Caco-2 (cell line): ENCODE data around the gene CEACAM7. TPM values are rescaled to one million over a fixed set of nuclear protein-coding genes. Genes with fewer than 3 reads are reported as not detected.
"Not testable (repeated sequence)": the region's sequence is repeated elsewhere in the genome, so short reads cannot be mapped to it uniquely, and the experiment has no call there.

Experiments used
- BruUV-seq: library from RNA; stranded (reverse); fragments of 400-500 nt; replicated peaks from 2 replicates; lab custom pipeline; 2021; lab: Mats Ljungman, UMichigan
- CTCF ChIA-PET: fragments of 300-600 bp; sonication (Branson Sonifier 250); formaldehyde crosslinking; loops from one replicate; lab custom pipeline; 2022; ENCODE audit warnings: antibody characterized with exemption; lab: Charles Lee
- POLR2A ChIA-PET: fragments of 300-600 bp; sonication (Branson Sonifier 250); formaldehyde crosslinking; loops from one replicate; lab custom pipeline; 2022; ENCODE audit warnings: antibody characterized with exemption; lab: Charles Lee
- DNase-seq, 2 experiments: peaks; one replicate each; pipeline versions ENCODE4 v3.0.0 to v3.0.0-alpha.2; 2020 to 2022
- H3K27me3 ChIP-seq: replicated peaks from 2 replicates; pipeline ENCODE4 v1.6.0; 2011; ENCODE audit warnings: low read length; ENCODE audit not compliant: control insufficient read depth, insufficient read depth
- H3K36me3 ChIP-seq: 2 replicates; pipeline ENCODE4 v1.5.1; 2011; ENCODE audit warnings: low read length; ENCODE audit not compliant: control insufficient read depth, insufficient read depth
- H3K4me1 ChIP-seq: fragments of 250-450 bp; sonication (Bioruptor Pico); 2 replicates; pipeline ENCODE4 v1.5.1; 2020; ENCODE audit warnings: mild to moderate bottlenecking
- H3K4me3 ChIP-seq: 2 replicates; pipeline ENCODE4 v1.5.1; 2011; ENCODE audit warnings: low read depth, mild to moderate bottlenecking, control low read depth, low read length
- H3K9me3 ChIP-seq: fragments of 250-450 bp; sonication (Bioruptor Pico); 2 replicates; pipeline ENCODE4 v1.5.1; 2020; ENCODE audit warnings: mild to moderate bottlenecking, moderate library complexity
- H3K27ac Mint-ChIP-seq: one replicate; pipeline ENCODE4 v1.8.0; 2022; ENCODE audit warnings: mixed read lengths; ENCODE audit not compliant: unreplicated experiment
- H3K27me3 Mint-ChIP-seq: one replicate; pipeline ENCODE4 v1.8.0; 2022; ENCODE audit warnings: mixed read lengths; ENCODE audit not compliant: insufficient read depth, unreplicated experiment
- H3K36me3 Mint-ChIP-seq: one replicate; pipeline ENCODE4 v1.8.0; 2022; ENCODE audit warnings: mild to moderate bottlenecking, mixed read lengths; ENCODE audit not compliant: insufficient read depth, unreplicated experiment
- H3K4me1 Mint-ChIP-seq: one replicate; pipeline ENCODE4 v1.8.0; 2022; ENCODE audit warnings: low read depth, mixed read lengths; ENCODE audit not compliant: unreplicated experiment
- H3K4me3 Mint-ChIP-seq: one replicate; pipeline ENCODE4 v1.8.0; 2022; ENCODE audit warnings: mild to moderate bottlenecking, moderate library complexity, mixed read lengths; ENCODE audit not compliant: unreplicated experiment
- H3K9me3 Mint-ChIP-seq: one replicate; pipeline ENCODE4 v1.8.0; 2022; ENCODE audit warnings: mixed read lengths; ENCODE audit not compliant: unreplicated experiment
- CTCF ChIP-seq, 2 experiments: fragments of 200-600 bp in 1 of 2; IDR thresholded peaks; 1 replicate in 1 of 2; 2 replicates in 1 of 2; pipeline versions ENCODE4 v1.5.1 to v1.8.0; 2011 to 2022; ENCODE audit warnings: antibody characterized with exemption in 1 of 2, control low read depth in 1 of 2, inconsistent platforms in 1 of 2, low read depth in 1 of 2, low read length in 1 of 2, mild to moderate bottlenecking in 1 of 2, moderate library complexity in 1 of 2; ENCODE audit not compliant: insufficient read depth in 1 of 2, severe bottlenecking in 1 of 2, unreplicated experiment in 1 of 2
- intact Hi-C: fragments of 100-400 bp; cut with micrococcal nuclease; formaldehyde crosslinking; loops from one replicate; pipeline ENCODE4 v1.10.0; 2022; ENCODE audit not compliant: unreplicated experiment
- total RNA-seq: library from RNA; stranded (reverse); gene quantifications from 2 replicates; pipeline ENCODE4 v1.2.3, GENCODE V29; 2022

Gene CEACAM7
- total RNA-seq, 1 experiment from 2014 or later, result not detected

GRCh38 chr19:41668315-41668714 lies 19.8 kb downstream of the CEACAM7 start:
- no peak for DNase-seq
- POLR2A ChIA-PET, result no interaction called here
- no peaks in the 10 kb centered on the region for H3K4me1 ChIP-seq
- H3K27me3 ChIP-seq, result no peaks in the 10 kb centered on the region
- CTCF ChIA-PET, result no interaction called here
- Mint-ChIP-seq H3K27me3 (peaks cover 8% of the 10 kb centered on the region), H3K27ac (no peak overlapping the region), H3K4me1 (no peaks in the 10 kb centered on the region), H3K9me3 (peaks cover 17% of the 10 kb centered on the region), H3K36me3 (no peaks in the 10 kb centered on the region), H3K4me3 (no peak overlapping the region)
- no peak for TF ChIP-seq CTCF (IDR thresholded peaks at IDR 0.05; ENCODE audit: insufficient read depth in 1 of 2, low read depth in 1 of 2, low read length in 1 of 2, severe bottlenecking in 1 of 2, unreplicated experiment in 1 of 2)
- BruUV-seq, result no TSS peak
- no peak overlapping the region for H3K4me3 ChIP-seq
- peaks cover 24% of the 10 kb centered on the region for H3K9me3 ChIP-seq
- intact Hi-C loops, result no loop called here
- H3K36me3 ChIP-seq, result no peaks in the 10 kb centered on the region

GRCh38 chr19:41666075-41666474 lies 22.0 kb downstream of the CEACAM7 start:
- Histone ChIP-seq H3K4me1 (no peaks in the 10 kb centered on the region), H3K9me3 (peaks cover 24% of the 10 kb centered on the region), H3K27me3 (no peaks in the 10 kb centered on the region), H3K36me3 (no peaks in the 10 kb centered on the region), H3K4me3 (no peak overlapping the region)
- no peak for DNase-seq
- no TSS peak for BruUV-seq
- POLR2A ChIA-PET, result no interaction called here
- no peaks in the 10 kb centered on the region for H3K4me1 Mint-ChIP-seq
- H3K27me3 Mint-ChIP-seq, result no peaks in the 10 kb centered on the region
- no peak overlapping the region for H3K27ac Mint-ChIP-seq
- no peak overlapping the region for H3K4me3 Mint-ChIP-seq
- no peak for TF ChIP-seq CTCF (IDR thresholded peaks at IDR 0.05; ENCODE audit: insufficient read depth in 1 of 2, low read depth in 1 of 2, low read length in 1 of 2, severe bottlenecking in 1 of 2, unreplicated experiment in 1 of 2)
- no peaks in the 10 kb centered on the region for H3K36me3 Mint-ChIP-seq
- CTCF ChIA-PET, result no interaction called here
- intact Hi-C loops, result no loop called here
- H3K9me3 Mint-ChIP-seq, result peaks cover 21% of the 10 kb centered on the region

DNA sequence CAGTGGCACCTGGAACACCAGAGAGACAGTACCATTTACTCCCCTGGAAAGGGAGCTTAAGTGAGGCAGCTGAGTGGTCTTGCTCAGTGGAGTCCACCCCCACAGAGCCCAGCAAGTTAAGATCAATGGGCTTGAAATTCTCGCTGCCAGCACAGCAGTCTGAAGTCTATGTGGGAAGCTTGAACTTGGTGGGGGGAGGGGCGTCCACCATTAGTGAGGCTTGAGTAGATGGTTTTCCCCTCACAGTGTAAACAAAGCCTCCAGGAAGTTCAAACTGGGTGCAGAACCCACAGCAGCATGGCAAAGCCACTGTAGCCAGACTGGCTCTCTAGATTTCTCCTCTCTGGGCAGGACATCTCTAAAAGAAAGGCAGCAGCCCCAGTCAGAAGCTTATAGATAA lies 30.9 kb downstream of the CEACAM7 start:
- peaks cover 21% of the 10 kb centered on the region for H3K27me3 Mint-ChIP-seq
- no peaks in the 10 kb centered on the region for H3K36me3 Mint-ChIP-seq
- no peak overlapping the region for H3K27ac Mint-ChIP-seq
- Histone ChIP-seq H3K36me3 (no peaks in the 10 kb centered on the region), H3K9me3 (peaks cover 3% of the 10 kb centered on the region; the same call in 1 of the 2 replicates), H3K4me3 (no peak overlapping the region), H3K27me3 (no peaks in the 10 kb centered on the region), H3K4me1 (no peaks in the 10 kb centered on the region)
- BruUV-seq, result no TSS peak
- ChIA-PET CTCF (interaction anchor here (0.6 kb wide), 1 partner anchor 478 kb away, joined by 4 read pairs; no protein-coding TSS in a partner anchor), POLR2A (no interaction called here)
- no peak for TF ChIP-seq CTCF (IDR thresholded peaks at IDR 0.05; ENCODE audit: insufficient read depth in 1 of 2, low read depth in 1 of 2, low read length in 1 of 2, severe bottlenecking in 1 of 2, unreplicated experiment in 1 of 2)
- no peaks in the 10 kb centered on the region for H3K4me1 Mint-ChIP-seq
- no peak for DNase-seq
- intact Hi-C loops, result no loop called here
- H3K4me3 Mint-ChIP-seq, result no peak overlapping the region
- H3K9me3 Mint-ChIP-seq, result no peaks in the 10 kb centered on the region

DNA sequence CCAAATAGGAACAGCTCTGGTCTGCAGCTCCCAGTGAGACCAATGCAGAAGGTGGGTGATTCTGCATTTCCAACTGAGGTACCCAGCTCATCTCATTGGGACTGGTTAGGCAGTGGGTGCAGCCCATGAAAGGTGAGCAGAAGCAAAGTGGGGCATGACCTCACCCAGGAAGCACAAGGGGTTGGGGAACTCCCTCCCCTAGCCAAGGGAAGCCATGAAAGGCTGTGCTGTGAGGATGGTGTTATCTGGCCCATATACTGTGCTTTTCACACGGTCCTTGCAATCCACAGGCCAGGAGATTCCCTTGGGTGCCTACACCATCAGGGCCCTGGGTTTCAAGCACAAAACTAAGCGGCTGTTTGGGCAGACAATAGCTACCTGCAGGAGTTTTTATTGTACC lies 31.3 kb downstream of the CEACAM7 start:
- CTCF ChIA-PET, result interaction anchor here (0.6 kb wide), 1 partner anchor 478 kb away, joined by 4 read pairs; no protein-coding TSS in a partner anchor
- BruUV-seq, H3K4me1 ChIP-seq, H3K36me3 ChIP-seq, H3K27me3 ChIP-seq, intact Hi-C loops, H3K27ac Mint-ChIP-seq, H3K36me3 Mint-ChIP-seq, H3K4me1 Mint-ChIP-seq, H3K4me3 ChIP-seq, DNase-seq, H3K9me3 ChIP-seq, H3K9me3 Mint-ChIP-seq, H3K4me3 Mint-ChIP-seq: not testable (repeated sequence)
- POLR2A ChIA-PET, result interaction anchor here (0.6 kb wide), 1 partner anchor 50 kb away, joined by 3 read pairs; no protein-coding TSS in a partner anchor
- peaks cover 21% of the 10 kb centered on the region for H3K27me3 Mint-ChIP-seq
